ENCODE data around the gene GPR39.

- TF ChIP-seq CTCF (conservative IDR thresholded peaks at IDR 0.05) = no peak
- TF ChIP-seq ZFX (IDR thresholded peaks at IDR 0.05) = no peak
These were observed 147.5 kb downstream of the GPR39 start for GRCh38 chr2:132564065-132564464.

All from C4-2B (cell line).